SK-N-SH treated with all-trans-retinoic acid at 6 μM for 48 hours (cell line): ENCODE results near the gene CIITA.

Source experiments
- ATAC-seq: fragments of 200-7000 bp; cut with Tn5 transposase; 3 replicates; pipeline ENCODE4 v1.9.1; 2020; ENCODE audit warnings: mild to moderate bottlenecking, moderate library complexity
- ARNTL ChIP-seq: fragments of 450-650 bp; formaldehyde crosslinking; IDR thresholded peaks from 2 replicates; pipeline ENCODE4 v1.5.0; 2020; ENCODE audit warnings: low read depth, mild to moderate bottlenecking, moderate library complexity, borderline replicate concordance
- BACH2 ChIP-seq: fragments of 250-450 bp; sonication (Bioruptor Pico); IDR thresholded peaks from 2 replicates; pipeline ENCODE4 v1.9.0; 2021; ENCODE audit warnings: mild to moderate bottlenecking, borderline replicate concordance
- ESRRG ChIP-seq: fragments of 250-450 bp; sonication (Bioruptor Pico); IDR thresholded peaks from 2 replicates; pipeline ENCODE4 v1.6.1; 2021; ENCODE audit warnings: mild to moderate bottlenecking
- GLIS3 ChIP-seq: fragments of 250-450 bp; sonication (Bioruptor Pico); IDR thresholded peaks from 2 replicates; pipeline ENCODE4 v1.5.0; 2020; ENCODE audit warnings: mild to moderate bottlenecking, moderate library complexity
- ISL1 ChIP-seq: fragments of 250-450 bp; sonication (Bioruptor Pico); IDR thresholded peaks from 2 replicates; pipeline ENCODE4 v2.1.2; 2022; ENCODE audit warnings: mild to moderate bottlenecking, moderate library complexity
- OSR1 ChIP-seq: fragments of 250-450 bp; sonication (Bioruptor Pico); IDR thresholded peaks from 2 replicates; pipeline ENCODE4 v1.8.0; 2022; ENCODE audit warnings: moderate library complexity, mild to moderate bottlenecking, inconsistent platforms
- PPARA ChIP-seq: fragments of 250-450 bp; sonication (Bioruptor Pico); IDR thresholded peaks from 2 replicates; pipeline ENCODE4 v1.5.0; 2020; ENCODE audit warnings: mild to moderate bottlenecking, borderline replicate concordance
- RARB ChIP-seq: fragments of 250-450 bp; sonication (Bioruptor Pico); IDR thresholded peaks from 2 replicates; pipeline ENCODE4 v1.8.0; 2021; ENCODE audit warnings: mild to moderate bottlenecking, moderate library complexity
- SNAI2 ChIP-seq: fragments of 250-450 bp; sonication (Bioruptor Pico); IDR thresholded peaks from 2 replicates; pipeline ENCODE4 v1.5.0; 2020; ENCODE audit warnings: mild to moderate bottlenecking, moderate library complexity
- TCF4 ChIP-seq: fragments of 250-450 bp; sonication (Bioruptor Pico); IDR thresholded peaks from 2 replicates; pipeline ENCODE4 v1.8.0; 2021; ENCODE audit warnings: mild to moderate bottlenecking, moderate library complexity, borderline replicate concordance
- TOX ChIP-seq: fragments of 250-450 bp; sonication (Bioruptor Pico); IDR thresholded peaks from 2 replicates; pipeline ENCODE4 v1.8.0; 2021; ENCODE audit warnings: mild to moderate bottlenecking, moderate library complexity, borderline replicate concordance
- ZC3H10 ChIP-seq: fragments of 250-450 bp; sonication (Bioruptor Pico); IDR thresholded peaks from 2 replicates; pipeline ENCODE4 v1.5.1; 2021; ENCODE audit warnings: mild to moderate bottlenecking, moderate library complexity
- ZFP3 ChIP-seq: fragments of 250-450 bp; sonication (Bioruptor Pico); IDR thresholded peaks from 2 replicates; pipeline ENCODE4 v1.5.0; 2020; ENCODE audit warnings: mild to moderate bottlenecking, moderate library complexity
- ZFP30 ChIP-seq: fragments of 450-650 bp; formaldehyde crosslinking; IDR thresholded peaks from 2 replicates; pipeline ENCODE4 v1.5.0; 2022; ENCODE audit warnings: mild to moderate bottlenecking, moderate library complexity
- ZNF565 ChIP-seq: fragments of 450-650 bp; formaldehyde crosslinking; conservative IDR thresholded peaks from 2 replicates; pipeline ENCODE4 v1.5.0; 2020; ENCODE audit warnings: low read depth, mild to moderate bottlenecking, moderate library complexity
- ZNF70 ChIP-seq: fragments of 450-650 bp; formaldehyde crosslinking; IDR thresholded peaks from 2 replicates; pipeline ENCODE4 v1.5.0; 2020; ENCODE audit warnings: mild to moderate bottlenecking, moderate library complexity
- ZNF8 ChIP-seq: fragments of 450-650 bp; formaldehyde crosslinking; IDR thresholded peaks from 2 replicates; pipeline ENCODE4 v1.5.0; 2020; ENCODE audit warnings: mild to moderate bottlenecking, moderate library complexity
- TF ChIP-seq, protein P1 (sequence below): fragments of 250-450 bp; sonication (Bioruptor Pico); IDR thresholded peaks from 2 replicates; pipeline ENCODE4 v1.8.0; 2020; ENCODE audit warnings: mild to moderate bottlenecking, moderate library complexity, borderline replicate concordance
- TF ChIP-seq, protein P2 (sequence below): fragments of 250-450 bp; sonication (Bioruptor Pico); IDR thresholded peaks from 2 replicates; pipeline ENCODE4 v1.5.1; 2021; ENCODE audit warnings: mild to moderate bottlenecking, moderate library complexity
- TF ChIP-seq, protein P3 (sequence below): fragments of 250-450 bp; sonication (Bioruptor Pico); IDR thresholded peaks from 2 replicates; pipeline ENCODE4 v1.5.1; 2020; ENCODE audit warnings: low read depth, mild to moderate bottlenecking, moderate library complexity
- TF ChIP-seq, protein P4 (sequence below): fragments of 250-450 bp; sonication (Bioruptor Pico); IDR thresholded peaks from 2 replicates; pipeline ENCODE4 v1.5.0; 2020; ENCODE audit warnings: mild to moderate bottlenecking, moderate library complexity
- TF ChIP-seq, protein P5 (sequence below): fragments of 250-450 bp; sonication (Bioruptor Pico); IDR thresholded peaks from 2 replicates; pipeline ENCODE4 v1.8.0; 2021; ENCODE audit warnings: low read depth, mild to moderate bottlenecking, moderate library complexity, borderline replicate concordance

CIITA gene

DNA sequence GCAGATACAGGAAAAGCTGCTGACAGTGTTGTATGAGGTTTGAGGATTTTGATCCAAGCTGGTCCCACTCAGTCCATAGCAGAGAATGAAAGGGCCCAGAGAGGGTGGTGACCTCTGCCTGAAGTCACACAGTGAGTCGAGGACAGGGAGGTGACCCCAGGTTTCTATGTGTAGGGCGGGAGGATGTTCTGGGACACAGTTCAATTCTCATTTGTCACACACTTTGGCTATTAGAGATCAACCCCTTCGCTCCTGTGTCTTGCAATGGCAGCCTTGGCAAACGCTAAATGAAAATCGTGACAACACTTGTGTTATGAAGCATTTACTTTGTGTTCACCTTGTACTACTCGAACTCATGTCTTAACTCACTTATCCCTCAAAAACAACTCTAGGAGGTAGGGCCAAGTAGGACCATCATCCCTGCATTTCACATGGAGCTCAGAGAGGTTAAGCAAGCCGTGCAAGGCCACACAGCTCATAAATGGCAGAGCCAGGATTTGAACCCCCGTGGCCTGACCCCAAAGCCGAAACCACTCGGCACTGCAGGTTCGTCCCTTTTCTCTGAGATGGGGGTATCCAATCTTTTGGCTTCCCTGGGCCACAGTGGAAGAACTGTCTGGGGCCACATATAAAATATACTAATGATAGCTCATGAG, 55.1 kb downstream of the CIITA start (continued):
- TF ChIP-seq, protein P1, sequence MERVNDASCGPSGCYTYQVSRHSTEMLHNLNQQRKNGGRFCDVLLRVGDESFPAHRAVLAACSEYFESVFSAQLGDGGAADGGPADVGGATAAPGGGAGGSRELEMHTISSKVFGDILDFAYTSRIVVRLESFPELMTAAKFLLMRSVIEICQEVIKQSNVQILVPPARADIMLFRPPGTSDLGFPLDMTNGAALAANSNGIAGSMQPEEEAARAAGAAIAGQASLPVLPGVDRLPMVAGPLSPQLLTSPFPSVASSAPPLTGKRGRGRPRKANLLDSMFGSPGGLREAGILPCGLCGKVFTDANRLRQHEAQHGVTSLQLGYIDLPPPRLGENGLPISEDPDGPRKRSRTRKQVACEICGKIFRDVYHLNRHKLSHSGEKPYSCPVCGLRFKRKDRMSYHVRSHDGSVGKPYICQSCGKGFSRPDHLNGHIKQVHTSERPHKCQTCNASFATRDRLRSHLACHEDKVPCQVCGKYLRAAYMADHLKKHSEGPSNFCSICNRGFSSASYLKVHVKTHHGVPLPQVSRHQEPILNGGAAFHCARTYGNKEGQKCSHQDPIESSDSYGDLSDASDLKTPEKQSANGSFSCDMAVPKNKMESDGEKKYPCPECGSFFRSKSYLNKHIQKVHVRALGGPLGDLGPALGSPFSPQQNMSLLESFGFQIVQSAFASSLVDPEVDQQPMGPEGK (CRISPR knock-in tag): no peak
- TF ChIP-seq ZNF8: no peak
- no peak for TF ChIP-seq TCF4 (CRISPR knock-in tag)
- TF ChIP-seq GLIS3 (CRISPR knock-in tag): no peak
- TF ChIP-seq ZFP3 (CRISPR knock-in tag): no peak
- no peak for TF ChIP-seq ZNF565 (CRISPR knock-in tag)
- TF ChIP-seq ZFP30 (CRISPR knock-in tag): no peak

DNA sequence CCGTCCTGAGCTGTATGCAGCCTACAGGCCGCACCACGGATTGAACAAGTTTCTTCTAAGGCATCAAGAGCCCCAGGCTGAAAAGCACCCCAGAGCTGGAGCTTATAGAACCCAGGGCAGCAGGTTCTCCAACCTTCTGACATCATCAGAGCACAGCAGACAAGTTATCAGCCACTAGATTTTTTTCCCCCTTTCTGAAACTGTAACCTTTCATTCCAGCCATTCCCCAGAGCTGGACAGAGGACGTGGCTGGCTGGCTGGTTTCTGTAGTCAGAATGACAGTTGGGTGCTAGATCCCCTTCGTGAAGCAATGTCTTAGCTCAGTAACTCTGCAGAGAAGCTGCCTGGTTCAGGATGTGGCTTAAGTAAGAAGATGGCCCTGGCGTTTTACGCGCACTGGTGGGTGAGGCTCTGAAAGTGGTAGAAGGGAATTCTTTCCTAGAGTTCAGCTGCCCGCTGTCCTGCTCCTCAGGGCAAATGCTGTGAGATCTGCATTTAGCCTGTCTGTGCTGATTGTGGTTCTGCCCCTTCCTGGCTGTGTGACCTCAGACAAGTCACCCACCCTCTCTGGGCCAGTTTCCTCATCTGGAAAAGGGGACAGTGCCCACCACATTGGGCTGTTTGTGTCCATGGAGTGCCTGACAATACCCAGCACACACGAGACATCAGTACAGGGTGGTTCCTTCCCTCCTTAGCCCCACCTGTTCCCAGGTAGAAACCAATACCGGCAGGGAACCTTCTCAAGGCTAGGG, 56.1 kb downstream of the CIITA start:
- no peak for ATAC-seq
- no peak for TF ChIP-seq ZC3H10 (CRISPR knock-in tag)
- no peak for TF ChIP-seq ESRRG (CRISPR knock-in tag)
- TF ChIP-seq, protein P2, sequence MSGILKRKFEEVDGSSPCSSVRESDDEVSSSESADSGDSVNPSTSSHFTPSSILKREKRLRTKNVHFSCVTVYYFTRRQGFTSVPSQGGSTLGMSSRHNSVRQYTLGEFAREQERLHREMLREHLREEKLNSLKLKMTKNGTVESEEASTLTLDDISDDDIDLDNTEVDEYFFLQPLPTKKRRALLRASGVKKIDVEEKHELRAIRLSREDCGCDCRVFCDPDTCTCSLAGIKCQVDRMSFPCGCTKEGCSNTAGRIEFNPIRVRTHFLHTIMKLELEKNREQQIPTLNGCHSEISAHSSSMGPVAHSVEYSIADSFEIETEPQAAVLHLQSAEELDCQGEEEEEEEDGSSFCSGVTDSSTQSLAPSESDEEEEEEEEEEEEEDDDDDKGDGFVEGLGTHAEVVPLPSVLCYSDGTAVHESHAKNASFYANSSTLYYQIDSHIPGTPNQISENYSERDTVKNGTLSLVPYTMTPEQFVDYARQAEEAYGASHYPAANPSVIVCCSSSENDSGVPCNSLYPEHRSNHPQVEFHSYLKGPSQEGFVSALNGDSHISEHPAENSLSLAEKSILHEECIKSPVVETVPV: no peak
- no peak for TF ChIP-seq TCF4 (CRISPR knock-in tag)
- TF ChIP-seq ZFP3 (CRISPR knock-in tag): no peak
- no peak for TF ChIP-seq TOX (CRISPR knock-in tag)
- TF ChIP-seq ISL1: no peak
- TF ChIP-seq OSR1 (CRISPR knock-in tag): no peak
- TF ChIP-seq, protein P3, sequence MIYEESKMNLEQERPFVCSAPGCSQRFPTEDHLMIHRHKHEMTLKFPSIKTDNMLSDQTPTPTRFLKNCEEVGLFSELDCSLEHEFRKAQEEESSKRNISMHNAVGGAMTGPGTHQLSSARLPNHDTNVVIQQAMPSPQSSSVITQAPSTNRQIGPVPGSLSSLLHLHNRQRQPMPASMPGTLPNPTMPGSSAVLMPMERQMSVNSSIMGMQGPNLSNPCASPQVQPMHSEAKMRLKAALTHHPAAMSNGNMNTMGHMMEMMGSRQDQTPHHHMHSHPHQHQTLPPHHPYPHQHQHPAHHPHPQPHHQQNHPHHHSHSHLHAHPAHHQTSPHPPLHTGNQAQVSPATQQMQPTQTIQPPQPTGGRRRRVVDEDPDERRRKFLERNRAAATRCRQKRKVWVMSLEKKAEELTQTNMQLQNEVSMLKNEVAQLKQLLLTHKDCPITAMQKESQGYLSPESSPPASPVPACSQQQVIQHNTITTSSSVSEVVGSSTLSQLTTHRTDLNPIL: no peak
- no peak for TF ChIP-seq BACH2
- TF ChIP-seq, protein P4, sequence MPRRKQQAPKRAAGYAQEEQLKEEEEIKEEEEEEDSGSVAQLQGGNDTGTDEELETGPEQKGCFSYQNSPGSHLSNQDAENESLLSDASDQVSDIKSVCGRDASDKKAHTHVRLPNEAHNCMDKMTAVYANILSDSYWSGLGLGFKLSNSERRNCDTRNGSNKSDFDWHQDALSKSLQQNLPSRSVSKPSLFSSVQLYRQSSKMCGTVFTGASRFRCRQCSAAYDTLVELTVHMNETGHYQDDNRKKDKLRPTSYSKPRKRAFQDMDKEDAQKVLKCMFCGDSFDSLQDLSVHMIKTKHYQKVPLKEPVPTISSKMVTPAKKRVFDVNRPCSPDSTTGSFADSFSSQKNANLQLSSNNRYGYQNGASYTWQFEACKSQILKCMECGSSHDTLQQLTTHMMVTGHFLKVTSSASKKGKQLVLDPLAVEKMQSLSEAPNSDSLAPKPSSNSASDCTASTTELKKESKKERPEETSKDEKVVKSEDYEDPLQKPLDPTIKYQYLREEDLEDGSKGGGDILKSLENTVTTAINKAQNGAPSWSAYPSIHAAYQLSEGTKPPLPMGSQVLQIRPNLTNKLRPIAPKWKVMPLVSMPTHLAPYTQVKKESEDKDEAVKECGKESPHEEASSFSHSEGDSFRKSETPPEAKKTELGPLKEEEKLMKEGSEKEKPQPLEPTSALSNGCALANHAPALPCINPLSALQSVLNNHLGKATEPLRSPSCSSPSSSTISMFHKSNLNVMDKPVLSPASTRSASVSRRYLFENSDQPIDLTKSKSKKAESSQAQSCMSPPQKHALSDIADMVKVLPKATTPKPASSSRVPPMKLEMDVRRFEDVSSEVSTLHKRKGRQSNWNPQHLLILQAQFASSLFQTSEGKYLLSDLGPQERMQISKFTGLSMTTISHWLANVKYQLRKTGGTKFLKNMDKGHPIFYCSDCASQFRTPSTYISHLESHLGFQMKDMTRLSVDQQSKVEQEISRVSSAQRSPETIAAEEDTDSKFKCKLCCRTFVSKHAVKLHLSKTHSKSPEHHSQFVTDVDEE (CRISPR knock-in tag): no peak
- TF ChIP-seq, protein P5, sequence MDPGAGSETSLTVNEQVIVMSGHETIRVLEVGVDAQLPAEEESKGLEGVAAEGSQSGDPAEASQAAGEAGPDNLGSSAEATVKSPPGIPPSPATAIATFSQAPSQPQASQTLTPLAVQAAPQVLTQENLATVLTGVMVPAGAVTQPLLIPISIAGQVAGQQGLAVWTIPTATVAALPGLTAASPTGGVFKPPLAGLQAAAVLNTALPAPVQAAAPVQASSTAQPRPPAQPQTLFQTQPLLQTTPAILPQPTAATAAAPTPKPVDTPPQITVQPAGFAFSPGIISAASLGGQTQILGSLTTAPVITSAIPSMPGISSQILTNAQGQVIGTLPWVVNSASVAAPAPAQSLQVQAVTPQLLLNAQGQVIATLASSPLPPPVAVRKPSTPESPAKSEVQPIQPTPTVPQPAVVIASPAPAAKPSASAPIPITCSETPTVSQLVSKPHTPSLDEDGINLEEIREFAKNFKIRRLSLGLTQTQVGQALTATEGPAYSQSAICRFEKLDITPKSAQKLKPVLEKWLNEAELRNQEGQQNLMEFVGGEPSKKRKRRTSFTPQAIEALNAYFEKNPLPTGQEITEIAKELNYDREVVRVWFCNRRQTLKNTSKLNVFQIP (CRISPR knock-in tag): no peak
- TF ChIP-seq ZFP30 (CRISPR knock-in tag): no peak
- TF ChIP-seq ARNTL (CRISPR knock-in tag): no peak
- TF ChIP-seq, protein P1 (CRISPR knock-in tag): no peak
- no peak for TF ChIP-seq PPARA (CRISPR knock-in tag)
- no peak for TF ChIP-seq SNAI2 (CRISPR knock-in tag)
- TF ChIP-seq RARB (CRISPR knock-in tag): no peak
- TF ChIP-seq ZNF70 (CRISPR knock-in tag): no peak
- no peak for TF ChIP-seq GLIS3 (CRISPR knock-in tag)
